ENCODE results near the gene ADI1. TPM values are rescaled to one million over a fixed set of nuclear protein-coding genes. Genes with fewer than 3 reads are reported as not detected.

ADI1 gene
- total and polyA plus RNA-seq, 8 donors: 34.8 to 83.8 (median 40.9) TPM

DNA sequence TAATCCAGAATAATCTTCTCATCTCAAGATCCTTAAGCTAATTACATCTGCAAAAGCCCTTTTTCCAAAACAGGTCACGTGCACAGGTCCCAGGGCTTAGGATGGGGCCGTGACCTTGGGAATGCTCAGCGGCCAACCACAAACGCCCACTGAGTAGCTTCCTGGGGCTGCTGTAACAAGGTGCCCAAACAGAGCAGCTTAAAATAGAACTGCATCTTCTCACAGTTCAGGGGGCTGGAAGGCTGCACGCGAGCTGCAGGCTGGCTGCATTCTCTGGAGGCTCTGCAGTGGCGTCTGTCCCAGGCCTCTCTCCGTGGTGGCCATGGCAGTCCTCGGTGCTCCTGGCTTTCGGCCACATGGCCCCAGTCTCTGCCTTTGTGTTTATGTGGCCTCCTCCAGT, 31.9 kb downstream of the ADI1 start:
- H3K4me3 ChIP-seq: no peak overlapping the region
- TF ChIP-seq CTCF (IDR thresholded peaks at IDR 0.05): no peak
- no peaks in the 10 kb centered on the region for H3K4me1 ChIP-seq
- intact Hi-C loops (cut with DNase I): no loop called here
- no peak for DNase-seq
- H3K27ac ChIP-seq: no peak overlapping the region
- ATAC-seq: no peak
- peaks cover 0 to 7% of the 10 kb centered on the region in 2 donors for H3K36me3 ChIP-seq
- H3K27me3 ChIP-seq: no peaks in the 10 kb centered on the region
- H3K9me3 ChIP-seq: no peaks in the 10 kb centered on the region

DNA sequence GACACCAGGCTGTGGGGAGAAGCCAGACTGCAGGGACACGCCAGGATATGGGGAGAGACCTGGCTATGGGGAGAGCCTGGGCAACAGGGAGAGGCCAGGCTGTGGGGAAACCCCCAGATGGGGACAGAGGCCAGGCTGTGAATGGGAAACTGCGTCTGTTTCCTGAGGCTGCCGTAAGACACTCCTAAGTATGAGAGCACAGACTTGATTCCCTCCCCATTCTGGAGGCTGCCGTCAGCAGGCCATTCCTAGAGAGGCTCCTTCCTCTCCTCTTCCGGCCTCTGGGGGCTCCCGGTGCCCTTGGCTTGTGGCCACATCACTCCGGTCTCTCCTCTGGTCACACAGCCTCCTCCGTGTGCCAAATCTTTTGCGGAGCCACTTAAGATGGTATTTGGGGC, 32.3 kb downstream of the ADI1 start:
- TF ChIP-seq CTCF (IDR thresholded peaks at IDR 0.05): no peak
- ATAC-seq (no peak), DNase-seq (no peak)
- intact Hi-C loops (cut with DNase I): no loop called here
- Histone ChIP-seq H3K4me3 (no peak overlapping the region), H3K4me1 (no peaks in the 10 kb centered on the region), H3K27ac (no peak overlapping the region), H3K27me3 (no peaks in the 10 kb centered on the region), H3K9me3 (no peaks in the 10 kb centered on the region), H3K36me3 (peaks cover 0 to 11% of the 10 kb centered on the region in 2 donors)

- DNase-seq (no peak), ATAC-seq (no peak)
- no peaks in the 10 kb centered on the region for H3K27me3 ChIP-seq
- no peaks in the 10 kb centered on the region for H3K4me1 ChIP-seq
- TF ChIP-seq CTCF (IDR thresholded peaks at IDR 0.05): no peak
- intact Hi-C loops (cut with DNase I): no loop called here
- H3K36me3 ChIP-seq: peaks cover 0 to 18% of the 10 kb centered on the region in 2 donors
- no peak overlapping the region for H3K27ac ChIP-seq
- H3K9me3 ChIP-seq: no peaks in the 10 kb centered on the region
- no peak overlapping the region for H3K4me3 ChIP-seq
Measured at GRCh38 chr2:3486047-3487027, 33.0 kb downstream of the ADI1 start.

DNA sequence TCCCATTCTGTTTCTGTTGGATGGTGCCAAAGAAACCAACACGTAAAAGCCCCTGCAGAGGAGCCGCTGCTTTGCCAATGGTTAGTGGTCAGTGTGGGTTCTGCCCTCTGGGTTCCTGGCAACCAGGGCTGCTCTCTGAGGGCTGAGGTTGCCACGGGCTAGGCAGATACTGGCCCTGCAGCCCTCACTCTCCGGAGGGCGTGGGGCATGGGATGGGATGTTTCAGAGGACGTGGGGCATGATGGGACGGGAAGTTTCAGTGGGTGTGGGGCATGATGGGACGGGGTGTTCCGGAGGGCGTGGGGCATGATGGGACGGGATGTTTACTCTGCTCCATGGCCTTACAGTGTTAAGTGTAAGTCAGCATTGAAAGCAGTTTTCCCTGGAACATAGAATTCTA, 34.2 kb downstream of the ADI1 start:
- DNase-seq (no peak), ATAC-seq (no peak)
- Histone ChIP-seq H3K4me1 (no peaks in the 10 kb centered on the region), H3K36me3 (peaks cover 0 to 24% of the 10 kb centered on the region in 2 donors), H3K27me3 (no peaks in the 10 kb centered on the region), H3K9me3 (no peaks in the 10 kb centered on the region), H3K4me3 (no peak overlapping the region), H3K27ac (no peak overlapping the region)
- no peak for TF ChIP-seq CTCF (IDR thresholded peaks at IDR 0.05)
- intact Hi-C loops (cut with DNase I): no loop called here

Data from left lung (tissue), 10 donors.